HG02938 (cell line): ENCODE results near the gene PDE9A.

Experiments
- ATAC-seq: cut with Tn5 transposase; IDR thresholded peaks from one replicate; pipeline ENCODE4 v1.9.1; 2021; ENCODE audit warnings: mild to moderate bottlenecking, moderate library complexity; ENCODE audit not compliant: unreplicated experiment

The PDE9A gene

GRCh38 chr21:42734323-42734971 is 81.0 kb downstream of the PDE9A start:
- ATAC-seq, result no peak

- no peak for ATAC-seq
Observed at GRCh38 chr21:42735061-42735460, 81.6 kb downstream of the PDE9A start.

DNA sequence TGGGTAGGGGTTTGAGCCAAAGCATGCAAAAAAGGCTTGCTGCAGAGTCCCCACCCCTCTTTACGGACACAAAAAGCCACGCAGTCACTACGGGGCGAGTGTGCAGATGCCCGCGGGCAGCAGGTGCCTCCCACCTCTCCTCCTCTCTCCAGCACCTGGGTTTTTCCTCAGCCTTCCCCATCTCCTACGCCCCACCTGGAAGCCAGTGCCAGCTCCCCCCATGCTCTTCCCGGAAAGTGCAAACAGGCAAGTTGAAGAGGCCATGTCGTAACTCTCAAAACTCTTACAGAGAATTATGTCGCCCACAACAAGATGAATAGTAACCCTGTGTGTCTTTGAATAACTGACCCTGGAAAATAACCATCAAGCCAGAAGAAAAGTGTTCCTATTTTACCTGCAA is 82.5 kb downstream of the PDE9A start:
- no peak for ATAC-seq

DNA sequence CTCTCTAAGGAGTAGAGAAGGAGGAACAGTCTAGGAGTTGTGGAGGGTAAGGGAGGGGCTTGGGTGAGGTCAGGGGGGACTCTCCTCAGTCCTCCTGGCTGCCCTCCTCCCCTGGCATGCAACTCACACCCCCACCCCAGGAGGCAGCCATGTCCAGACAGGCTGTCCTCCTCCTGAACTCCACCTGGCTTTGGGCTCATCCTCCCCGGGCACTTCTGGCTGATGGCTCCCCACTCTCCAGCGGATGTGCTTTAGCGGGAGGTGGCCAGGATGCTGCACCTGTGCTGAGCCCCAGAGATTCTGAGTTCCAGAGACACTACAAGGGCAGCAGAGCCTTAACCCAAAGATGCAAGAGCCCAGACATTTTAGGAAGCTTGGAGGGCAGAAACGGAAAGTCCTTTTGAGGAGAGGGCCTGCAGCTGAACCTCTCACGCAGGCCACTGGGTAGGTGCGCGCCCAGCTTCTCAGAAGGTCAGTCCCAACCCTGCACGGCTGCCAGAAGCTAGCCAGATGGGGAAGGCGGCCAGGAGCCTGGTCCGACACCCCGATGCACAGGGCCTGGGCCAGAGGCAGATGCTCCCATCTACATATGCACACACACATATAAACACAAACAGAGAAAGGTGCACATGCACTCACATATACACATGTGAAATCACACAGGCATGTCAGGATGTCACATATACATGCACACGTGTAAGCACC is 83.4 kb downstream of the PDE9A start:
- ATAC-seq, result no peak

- no peak for ATAC-seq
Observed at GRCh38 chr21:42737951-42738590, 84.7 kb downstream of the PDE9A start.

GRCh38 chr21:42739061-42739931 is 85.9 kb downstream of the PDE9A start:
- ATAC-seq, result no peak

DNA sequence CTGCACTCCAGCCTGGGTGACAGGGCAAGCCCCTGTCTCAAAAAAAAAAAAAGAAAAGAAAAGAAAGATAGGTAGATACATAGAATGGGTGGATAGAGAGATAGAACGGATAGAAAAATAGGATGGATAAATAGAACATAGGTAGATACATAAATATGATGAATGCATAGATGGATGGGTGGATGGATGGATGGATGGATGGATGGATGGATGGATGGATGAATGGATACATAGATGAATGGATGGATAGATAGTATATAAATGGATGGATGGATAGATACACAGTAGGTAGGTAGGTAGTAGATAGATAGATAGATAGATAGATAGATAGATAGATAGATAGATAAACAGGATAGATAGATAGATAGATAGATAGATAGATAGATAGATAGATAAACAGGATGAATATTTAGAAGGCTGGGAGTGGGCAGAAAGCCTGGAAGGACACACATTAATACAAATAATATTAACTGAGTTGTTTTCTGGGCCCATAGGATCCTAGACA is 87.0 kb downstream of the PDE9A start:
- no peak for ATAC-seq

GRCh38 chr21:42741066-42741465 is 87.6 kb downstream of the PDE9A start:
- ATAC-seq, result no peak

- ATAC-seq, result no peak
Observed at GRCh38 chr21:42744520-42745445, 91.4 kb downstream of the PDE9A start.

- ATAC-seq, result no peak
Observed at GRCh38 chr21:42745511-42746239, 92.3 kb downstream of the PDE9A start.

DNA sequence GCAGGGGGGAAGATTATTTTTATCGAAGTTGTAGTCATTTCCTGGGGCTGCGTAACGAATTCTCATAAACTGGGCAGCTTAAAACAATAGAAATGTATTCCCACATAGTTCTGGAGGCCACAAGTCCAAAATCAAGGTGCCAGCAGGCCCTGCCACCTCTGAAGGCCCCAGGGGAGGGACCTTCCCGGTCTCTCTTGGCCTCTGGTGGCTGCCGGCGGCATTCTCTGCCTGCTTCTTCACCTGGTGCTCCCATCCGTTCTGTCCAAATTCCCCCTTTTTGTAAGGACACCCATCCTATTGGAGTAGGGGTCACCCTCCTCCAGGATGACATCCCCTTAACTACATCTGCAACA is 92.8 kb downstream of the PDE9A start:
- ATAC-seq, result no peak

DNA sequence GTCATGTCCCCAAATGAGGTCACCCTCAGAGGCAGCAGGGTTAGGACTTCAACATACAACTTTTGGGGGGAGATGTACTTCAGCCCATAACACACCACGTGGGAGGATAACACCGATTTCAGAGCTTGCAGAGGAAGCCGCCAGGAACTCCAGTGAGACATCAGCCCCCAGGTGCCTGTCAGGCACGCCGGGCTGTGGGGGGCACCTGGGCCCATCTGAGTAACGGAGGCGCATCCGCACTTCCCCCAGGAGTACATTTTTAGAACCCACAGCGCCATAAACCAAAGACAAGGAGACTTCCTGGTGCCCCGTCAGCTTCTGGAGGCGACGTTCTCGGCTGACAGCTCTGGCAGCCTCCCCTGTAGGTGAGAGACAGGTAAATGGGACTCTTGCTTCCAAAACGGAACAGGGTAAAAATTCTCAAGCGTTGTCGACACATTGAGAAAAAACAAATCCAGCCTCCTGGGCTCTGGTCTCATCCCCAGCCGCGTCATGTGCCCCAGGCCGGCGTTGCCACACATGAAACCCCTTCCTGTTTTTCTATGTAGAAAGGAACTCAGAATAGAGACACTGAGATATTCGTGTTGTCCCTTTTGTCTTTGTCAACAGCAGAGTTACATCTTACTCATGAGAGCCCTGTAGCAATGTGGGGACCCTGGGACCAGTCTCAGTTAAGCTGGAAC is 93.3 kb downstream of the PDE9A start:
- no peak for ATAC-seq

DNA sequence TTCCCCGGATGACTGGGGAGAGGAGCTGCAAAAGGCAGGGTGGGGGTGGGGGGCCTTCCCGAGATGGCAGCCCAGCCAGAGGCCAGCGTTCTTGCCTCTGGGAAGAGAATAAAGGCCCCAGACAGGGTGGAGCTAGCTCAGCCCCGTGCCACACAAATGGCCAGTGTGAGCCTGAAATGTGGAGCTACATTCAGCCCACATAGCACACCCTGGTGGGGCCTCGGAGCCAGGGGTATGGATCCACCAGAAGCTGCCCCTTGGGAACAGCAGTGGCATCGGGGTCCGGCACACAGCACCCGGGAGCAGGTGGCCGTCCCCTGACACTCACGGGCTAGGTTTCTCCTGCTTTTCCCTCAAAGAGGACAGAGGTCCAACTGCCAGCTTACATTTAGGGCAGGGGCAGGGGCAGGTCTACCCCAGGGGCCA is 93.9 kb downstream of the PDE9A start:
- ATAC-seq, result no peak

DNA sequence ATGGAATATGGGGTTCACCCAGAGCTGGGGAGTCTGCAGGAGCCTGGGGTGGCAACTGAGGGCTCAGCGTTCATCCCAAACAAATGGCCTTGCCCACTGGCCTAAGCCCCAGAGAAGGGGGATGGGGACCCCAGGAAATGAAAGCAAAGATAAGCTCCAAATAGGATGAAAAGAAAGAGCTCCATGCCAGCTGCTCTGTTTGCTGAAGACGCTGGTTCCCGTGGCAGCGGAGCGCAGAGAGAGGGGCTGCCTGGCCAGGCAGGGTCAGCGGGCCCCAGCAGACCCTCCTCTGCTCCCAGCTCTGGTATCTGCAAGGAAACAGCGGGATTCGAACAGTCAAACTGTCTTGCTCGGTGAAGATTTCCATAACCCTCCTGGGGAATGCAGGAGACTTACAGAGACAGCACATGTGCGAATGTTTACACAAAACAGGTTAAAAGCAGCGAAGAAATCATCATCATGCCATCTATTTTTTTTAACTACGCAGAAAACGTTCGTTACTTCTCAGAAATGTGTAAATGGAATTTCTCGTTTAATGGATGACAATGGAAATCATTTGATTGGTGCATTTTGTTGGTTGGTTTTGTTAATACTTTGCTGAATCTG is 94.4 kb downstream of the PDE9A start:
- ATAC-seq, result no peak

DNA sequence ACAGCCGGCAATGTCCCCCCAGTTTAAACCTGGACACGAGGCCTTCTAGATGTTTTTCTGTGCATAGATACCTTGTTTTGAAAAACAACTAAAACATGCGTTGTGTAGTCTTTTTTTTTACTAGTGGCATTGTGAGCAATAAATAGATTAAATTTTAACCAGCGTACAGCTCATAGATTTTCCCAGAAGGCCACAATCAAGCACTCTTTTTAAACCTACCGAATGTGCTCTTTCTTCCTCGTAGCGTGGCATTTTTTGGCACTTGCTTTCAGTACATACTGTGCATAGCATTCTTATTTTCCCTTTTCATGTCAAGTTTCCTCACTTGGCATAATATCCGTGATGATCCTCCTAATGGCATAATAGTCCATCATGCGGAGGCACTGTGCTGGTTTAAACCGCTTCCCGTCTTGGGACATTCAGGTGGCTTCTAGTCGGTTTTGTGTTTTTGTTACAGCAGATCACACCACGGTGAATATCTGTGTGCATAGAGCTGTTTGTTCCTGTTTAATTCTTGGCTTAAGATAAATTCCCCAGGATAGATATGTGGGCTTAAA is 95.3 kb downstream of the PDE9A start:
- no peak for ATAC-seq

DNA sequence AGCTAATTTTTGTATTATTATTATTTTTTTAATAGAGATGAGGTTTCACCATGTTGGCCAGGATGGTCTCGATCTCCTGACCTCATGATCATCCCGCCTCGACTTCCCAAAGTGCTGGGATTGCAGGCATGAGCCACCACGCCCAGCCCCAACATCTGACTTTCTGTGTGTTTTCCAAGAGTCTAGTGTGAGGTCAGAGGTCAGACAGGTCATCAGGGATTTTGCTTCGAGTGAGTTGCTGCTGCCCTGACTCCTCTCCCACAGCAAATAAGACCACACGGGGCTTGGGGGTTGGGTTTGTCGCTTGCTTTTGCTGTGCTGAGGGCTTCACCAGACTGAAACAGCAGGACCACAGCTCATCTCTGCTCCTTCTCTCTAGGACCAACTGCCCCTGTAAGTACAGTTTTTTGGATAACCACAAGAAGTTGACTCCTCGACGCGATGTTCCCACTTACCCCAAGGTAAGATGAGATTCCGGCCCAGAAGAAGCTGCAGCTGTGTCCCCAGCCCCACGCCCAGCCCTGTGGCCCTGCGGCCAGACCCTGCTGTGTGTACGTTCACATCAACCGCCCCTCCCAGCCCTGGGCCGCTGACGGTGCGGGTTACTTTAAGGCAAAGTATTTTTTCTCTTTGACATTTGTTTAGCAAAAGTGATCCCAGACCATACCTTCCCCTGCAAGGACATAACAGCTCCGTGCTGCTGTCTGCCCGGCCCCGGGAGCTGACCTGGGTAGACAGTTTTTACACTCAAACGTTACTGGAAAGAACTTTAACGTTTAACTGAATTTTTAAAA is 97.5 kb downstream of the PDE9A start:
- no peak for ATAC-seq

DNA sequence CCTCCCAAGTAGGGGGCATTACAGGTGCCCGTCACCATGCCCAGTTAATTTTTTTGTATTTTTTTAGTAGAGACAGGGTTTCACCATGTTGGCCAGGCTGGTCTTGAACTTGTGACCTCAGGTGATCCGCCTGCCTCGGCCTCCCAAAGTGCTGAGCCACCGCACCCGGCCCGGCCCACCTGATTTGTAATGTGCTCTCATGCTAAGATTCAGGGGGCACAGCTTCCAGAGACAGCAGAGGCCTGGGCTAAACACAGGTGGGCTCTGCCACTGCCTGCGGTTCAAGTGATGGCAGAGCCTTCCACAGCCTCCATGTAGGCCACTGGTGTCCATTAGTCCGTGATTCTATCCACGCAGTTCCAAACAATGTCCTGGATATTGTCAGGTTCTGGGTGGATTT is 98.4 kb downstream of the PDE9A start:
- ATAC-seq, result no peak
